Activated naive CD4-positive, alpha-beta T cell treated with anti-CD3 and anti-CD28 coated beads for 36 hours (primary cell): ENCODE measurements around the gene TEC. TPM values are rescaled to one million over a fixed set of nuclear protein-coding genes. Genes with fewer than 3 reads are reported as not detected.

Source experiments
- CTCF ChIA-PET: fragments of 350-600 bp; sonication (Branson Sonifier 250); formaldehyde crosslinking; loops from one replicate; lab custom pipeline; 2021; ENCODE audit warnings: antibody characterized with exemption; lab: Charles Lee
- DNase-seq: peaks from one replicate; pipeline ENCODE4 v3.0.0-alpha.2; 2020
- H3K27ac Mint-ChIP-seq: one replicate; pipeline ENCODE4 v1.8.0; 2021; ENCODE audit warnings: mild to moderate bottlenecking, mixed read lengths
- H3K27me3 Mint-ChIP-seq: one replicate; pipeline ENCODE4 v1.8.0; 2021; ENCODE audit warnings: low read depth, mixed read lengths
- H3K36me3 Mint-ChIP-seq: one replicate; pipeline ENCODE4 v1.8.0; 2021; ENCODE audit warnings: low read depth, mixed read lengths
- H3K4me1 Mint-ChIP-seq: one replicate; pipeline ENCODE4 v1.8.0; 2021; ENCODE audit warnings: low read depth, mixed read lengths
- H3K4me3 Mint-ChIP-seq: one replicate; pipeline ENCODE4 v1.8.0; 2021; ENCODE audit warnings: mild to moderate bottlenecking, moderate library complexity, mixed read lengths
- H3K9me3 Mint-ChIP-seq: one replicate; pipeline ENCODE4 v1.8.0; 2021; ENCODE audit warnings: mixed read lengths
- intact Hi-C: fragments of 100-400 bp; cut with micrococcal nuclease; formaldehyde crosslinking; loops from one replicate; pipeline ENCODE4 v1.15.1; 2023
- total RNA-seq, 2 experiments: library from RNA; stranded (reverse); gene quantifications; one replicate each; pipeline ENCODE4 v1.2.3, GENCODE V29; 2021

Gene TEC
- total RNA-seq, 2 experiments from 2014 or later = 3.4 to 3.7 TPM

DNA sequence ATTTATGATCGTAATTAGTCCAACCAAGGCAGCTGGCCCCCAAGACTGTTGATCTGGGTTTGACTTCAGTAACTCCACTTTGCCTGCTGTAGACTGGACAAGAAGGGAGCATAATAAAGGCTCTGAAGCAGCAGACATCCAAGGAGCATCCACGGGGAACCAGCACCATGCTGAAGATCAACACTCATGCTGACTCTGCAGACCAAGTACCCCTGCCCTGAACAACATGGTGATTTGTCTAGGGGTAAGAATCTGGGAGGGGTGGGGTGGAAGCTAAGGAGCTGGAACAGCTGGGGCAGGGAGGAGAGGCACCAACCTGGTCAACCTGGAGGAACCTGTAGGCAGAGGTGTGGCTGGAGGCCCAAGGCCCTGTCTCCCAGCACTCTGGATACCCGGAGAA lies 2.1 kb downstream of the TEC start:
- peaks cover 9% of the 10 kb centered on the region for H3K4me1 Mint-ChIP-seq
- no peak overlapping the region for H3K4me3 Mint-ChIP-seq
- no peaks in the 10 kb centered on the region for H3K27me3 Mint-ChIP-seq
- H3K9me3 Mint-ChIP-seq = no peaks in the 10 kb centered on the region
- no peak for DNase-seq
- peaks cover 2% of the 10 kb centered on the region for H3K36me3 Mint-ChIP-seq
- CTCF ChIA-PET = interaction anchor here (1.0 kb wide), 1 partner anchor 74 kb away, joined by 4 read pairs; the partner anchor contains the start of gene SLAIN2
- no peak overlapping the region for H3K27ac Mint-ChIP-seq
- intact Hi-C loops = loop anchor here (5.0 to 10.0 kb wide), 2 partner anchors 250 to 783 kb away; partner anchors contain the start of genes ATP10D, CNGA1 and NIPAL1

- peaks cover 10% of the 10 kb centered on the region for H3K4me1 Mint-ChIP-seq
- intact Hi-C loops = loop anchor here (5.0 to 10.0 kb wide), 2 partner anchors 249 to 782 kb away; partner anchors contain the start of genes ATP10D, CNGA1 and NIPAL1
Measured at GRCh38 chr4:48266781-48267180, 2.9 kb downstream of the TEC start.

GRCh38 chr4:48262926-48263325 lies 6.7 kb downstream of the TEC start:
- Mint-ChIP-seq H3K36me3 (peaks cover 2% of the 10 kb centered on the region), H3K9me3 (no peaks in the 10 kb centered on the region), H3K4me1 (peaks cover 12% of the 10 kb centered on the region)

More at GRCh38 chr4:48266781-48267180, 2.9 kb downstream of the TEC start:
- H3K36me3 Mint-ChIP-seq = peaks cover 2% of the 10 kb centered on the region
- CTCF ChIA-PET = interaction anchor here (1.1 kb wide), 1 partner anchor 23 kb away, joined by 3 read pairs; no protein-coding TSS in a partner anchor
- no peak overlapping the region for H3K4me3 Mint-ChIP-seq
- H3K27me3 Mint-ChIP-seq = no peaks in the 10 kb centered on the region
- no peak overlapping the region for H3K27ac Mint-ChIP-seq
- no peak for DNase-seq
- H3K9me3 Mint-ChIP-seq = no peaks in the 10 kb centered on the region

GRCh38 chr4:48262484-48262883 lies 7.2 kb downstream of the TEC start:
- Mint-ChIP-seq H3K27me3 (no peaks in the 10 kb centered on the region), H3K27ac (no peak overlapping the region), H3K9me3 (no peaks in the 10 kb centered on the region), H3K4me3 (no peak overlapping the region), H3K4me1 (peaks cover 12% of the 10 kb centered on the region), H3K36me3 (peaks cover 2% of the 10 kb centered on the region)
- DNase-seq = no peak
- CTCF ChIA-PET = no interaction called here
- intact Hi-C loops = loop anchor here (10.0 kb wide), 1 partner anchor 778 kb away; the partner anchor contains the start of gene ATP10D

More at GRCh38 chr4:48262926-48263325, 6.7 kb downstream of the TEC start:
- no peak overlapping the region for H3K27ac Mint-ChIP-seq
- CTCF ChIA-PET = interaction anchor here (1.2 kb wide), 1 partner anchor 12 kb away, joined by 4 read pairs; no protein-coding TSS in a partner anchor
- intact Hi-C loops = loop anchor here (10.0 kb wide), 1 partner anchor 778 kb away; the partner anchor contains the start of gene ATP10D
- no peak for DNase-seq
- no peak overlapping the region for H3K4me3 Mint-ChIP-seq
- no peaks in the 10 kb centered on the region for H3K27me3 Mint-ChIP-seq

DNA sequence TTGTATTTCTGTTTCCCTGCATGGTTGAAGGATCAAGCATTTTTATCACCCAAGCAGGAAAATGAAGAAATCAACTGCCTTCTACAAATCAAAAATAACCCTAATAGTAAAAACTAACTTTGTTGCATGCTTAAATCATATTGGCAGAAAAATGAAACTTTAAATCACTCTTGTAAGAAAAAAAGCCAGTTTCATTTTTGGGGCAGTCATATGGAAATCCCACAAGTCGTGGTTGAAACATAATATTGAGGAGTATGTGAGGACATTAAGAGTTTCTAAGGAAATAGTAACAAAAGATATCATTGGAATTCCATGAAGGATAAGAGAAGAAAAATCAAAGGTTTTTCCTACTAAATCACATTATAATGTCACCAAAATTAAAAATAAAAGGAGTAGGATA lies 8.4 kb downstream of the TEC start:
- Mint-ChIP-seq H3K4me1 (peaks cover 12% of the 10 kb centered on the region), H3K36me3 (peaks cover 2% of the 10 kb centered on the region), H3K27me3 (no peaks in the 10 kb centered on the region), H3K4me3 (no peak overlapping the region), H3K27ac (no peak overlapping the region), H3K9me3 (no peaks in the 10 kb centered on the region)
- CTCF ChIA-PET = interaction anchor here (0.6 kb wide), 1 partner anchor 372 kb away, joined by 3 read pairs; no protein-coding TSS in a partner anchor
- intact Hi-C loops = loop anchor here (10.0 kb wide), 1 partner anchor 776 kb away; the partner anchor contains the start of gene ATP10D
- DNase-seq = no peak

- no peak overlapping the region for H3K27ac Mint-ChIP-seq
- peaks cover 12% of the 10 kb centered on the region for H3K4me1 Mint-ChIP-seq
- CTCF ChIA-PET = no interaction called here
- no peaks in the 10 kb centered on the region for H3K9me3 Mint-ChIP-seq
- H3K4me3 Mint-ChIP-seq = no peak overlapping the region
- no peaks in the 10 kb centered on the region for H3K27me3 Mint-ChIP-seq
- intact Hi-C loops = loop anchor here (10.0 kb wide), 1 partner anchor 775 kb away; the partner anchor contains the start of gene ATP10D
- DNase-seq = no peak
- H3K36me3 Mint-ChIP-seq = peaks cover 2% of the 10 kb centered on the region
Measured at GRCh38 chr4:48259748-48260147, 9.9 kb downstream of the TEC start.

- no peak overlapping the region for H3K4me3 Mint-ChIP-seq
- no peaks in the 10 kb centered on the region for H3K9me3 Mint-ChIP-seq
- no peak for DNase-seq
- no peaks in the 10 kb centered on the region for H3K27me3 Mint-ChIP-seq
- intact Hi-C loops = no loop called here
- H3K27ac Mint-ChIP-seq = no peak overlapping the region
- CTCF ChIA-PET = no interaction called here
- H3K4me1 Mint-ChIP-seq = peaks cover 12% of the 10 kb centered on the region
- peaks cover 2% of the 10 kb centered on the region for H3K36me3 Mint-ChIP-seq
Measured at GRCh38 chr4:48258845-48259397, 10.7 kb downstream of the TEC start.

DNA sequence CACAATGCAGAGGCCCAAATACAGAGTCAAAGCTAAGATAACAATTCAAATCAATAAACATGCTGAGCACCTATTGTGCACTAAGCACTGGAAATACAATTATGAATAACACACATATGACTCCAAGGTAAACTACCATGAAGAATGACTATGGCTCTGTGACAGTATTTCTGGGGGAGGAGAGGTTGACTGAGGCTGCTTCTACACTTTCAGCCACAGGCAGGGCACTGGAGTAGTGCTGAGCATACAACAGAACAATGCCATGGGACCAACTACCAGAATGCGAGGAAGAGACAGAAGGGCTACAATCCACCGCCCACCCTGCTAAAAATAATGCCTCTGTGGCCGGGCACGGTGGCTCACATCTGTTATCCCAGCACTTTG lies 13.7 kb downstream of the TEC start:
- no peaks in the 10 kb centered on the region for H3K27me3 Mint-ChIP-seq
- CTCF ChIA-PET = no interaction called here
- no peaks in the 10 kb centered on the region for H3K36me3 Mint-ChIP-seq
- DNase-seq = no peak
- H3K9me3 Mint-ChIP-seq = no peaks in the 10 kb centered on the region
- H3K4me1 Mint-ChIP-seq = peaks cover 4% of the 10 kb centered on the region
- no peak overlapping the region for H3K4me3 Mint-ChIP-seq
- intact Hi-C loops = no loop called here
- H3K27ac Mint-ChIP-seq = no peak overlapping the region

DNA sequence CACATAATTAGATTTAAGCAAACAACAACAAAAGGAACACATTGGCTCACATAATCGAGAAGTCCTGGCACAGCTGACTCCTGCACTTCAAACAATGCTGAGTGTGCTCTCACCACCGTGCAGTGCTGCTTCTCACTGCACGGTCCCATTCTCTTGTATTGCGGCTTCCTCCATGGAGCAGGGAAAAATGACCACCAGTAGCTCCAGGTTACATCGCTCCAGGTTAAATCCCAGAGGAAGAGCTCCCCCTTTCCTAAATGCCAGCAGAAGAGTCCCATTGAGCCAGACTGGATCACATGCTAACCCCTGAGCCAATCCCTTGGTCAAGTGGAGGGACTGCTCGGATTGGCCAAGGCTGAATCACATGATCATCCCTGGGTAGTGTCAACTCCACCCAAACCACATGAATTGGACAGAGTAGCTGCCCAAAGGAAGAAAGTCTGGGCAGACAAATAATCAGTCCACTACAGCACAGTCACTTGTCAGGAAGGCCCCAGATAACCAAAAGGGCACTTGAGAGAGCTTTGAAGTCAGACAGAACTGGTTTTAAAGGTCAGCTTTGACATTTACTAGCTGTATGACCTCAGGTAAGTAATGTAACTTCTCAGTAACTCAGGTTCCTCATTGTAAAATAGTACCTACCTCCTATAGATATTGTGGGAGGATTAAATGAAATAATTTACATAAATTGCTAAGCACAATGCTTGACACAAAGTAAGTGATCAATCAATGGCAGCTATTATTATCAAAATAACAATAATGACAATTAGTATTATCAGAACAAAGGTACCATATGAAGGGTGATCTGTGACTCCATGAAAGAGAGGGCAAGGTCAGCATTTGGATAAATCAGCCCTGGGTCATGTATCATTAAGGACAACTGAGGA lies 14.3 kb downstream of the TEC start:
- no peak for DNase-seq
- no peaks in the 10 kb centered on the region for H3K27me3 Mint-ChIP-seq
- H3K4me1 Mint-ChIP-seq = peaks cover 2% of the 10 kb centered on the region
- intact Hi-C loops = no loop called here
- H3K9me3 Mint-ChIP-seq = no peaks in the 10 kb centered on the region
- CTCF ChIA-PET = interaction anchor here (1.5 kb wide), 1 partner anchor 20 kb away, joined by 3 read pairs; no protein-coding TSS in a partner anchor
- H3K36me3 Mint-ChIP-seq = no peaks in the 10 kb centered on the region
- H3K4me3 Mint-ChIP-seq = no peak overlapping the region
- H3K27ac Mint-ChIP-seq = no peak overlapping the region

DNA sequence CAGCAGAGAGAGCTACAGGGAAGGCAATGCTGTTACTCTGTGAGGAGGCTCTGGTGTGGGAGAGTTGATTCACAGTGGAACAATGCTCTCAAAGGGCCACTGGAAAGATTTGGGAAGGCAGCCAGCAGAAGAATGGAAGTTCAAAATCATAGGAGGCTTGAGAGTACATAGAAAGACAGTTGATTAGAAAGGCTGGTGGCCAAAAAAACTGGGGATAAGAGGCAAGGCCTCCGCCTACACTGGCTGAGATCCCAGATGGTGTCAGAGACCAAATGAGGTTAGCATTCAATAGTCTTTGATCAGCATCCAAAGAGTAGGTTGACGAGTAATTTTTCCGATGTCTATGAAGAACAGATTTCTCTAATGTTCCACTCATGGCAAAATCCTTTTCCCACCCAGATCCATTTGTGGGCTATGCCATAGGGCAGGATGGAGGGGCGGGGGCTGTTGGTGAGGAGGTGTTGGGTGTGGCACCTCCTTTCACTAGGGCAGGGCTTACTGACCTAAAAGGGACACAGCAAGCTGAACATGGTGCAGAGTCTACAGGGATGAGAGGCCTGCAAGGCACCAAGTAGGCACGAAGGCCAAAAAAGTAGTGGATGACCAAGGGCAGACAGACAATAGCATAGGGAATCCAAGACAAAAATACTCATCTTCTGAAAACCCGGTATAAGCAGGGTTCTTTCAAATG lies 15.1 kb downstream of the TEC start:
- H3K27ac Mint-ChIP-seq = no peak overlapping the region
- peaks cover 2% of the 10 kb centered on the region for H3K4me1 Mint-ChIP-seq
- no peak for DNase-seq
- no peak overlapping the region for H3K4me3 Mint-ChIP-seq
- no peaks in the 10 kb centered on the region for H3K9me3 Mint-ChIP-seq
- H3K27me3 Mint-ChIP-seq = no peaks in the 10 kb centered on the region
- no peaks in the 10 kb centered on the region for H3K36me3 Mint-ChIP-seq
- CTCF ChIA-PET = interaction anchor here (1.5 kb wide), 1 partner anchor 20 kb away, joined by 3 read pairs; no protein-coding TSS in a partner anchor
- intact Hi-C loops = no loop called here

DNA sequence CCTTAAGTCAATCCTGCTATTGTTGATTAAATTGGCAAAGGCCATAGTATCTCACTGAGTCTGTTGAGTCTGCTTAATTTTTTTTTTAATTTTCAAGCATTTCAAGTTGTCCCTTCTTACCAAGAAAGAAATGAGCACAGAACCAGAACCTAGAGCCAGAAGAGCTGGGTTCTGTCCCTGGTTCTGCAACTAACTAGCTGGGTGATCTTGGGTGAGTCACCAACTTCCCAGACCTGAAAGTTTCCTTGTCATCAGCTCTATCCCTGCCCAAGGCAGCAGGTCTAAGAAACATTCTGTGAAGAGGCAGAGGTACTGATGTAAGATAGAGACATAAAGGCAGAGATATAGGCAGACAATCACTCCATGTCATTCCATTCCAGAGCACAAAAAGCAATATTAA lies 17.3 kb downstream of the TEC start:
- Mint-ChIP-seq H3K36me3 (no peaks in the 10 kb centered on the region), H3K27ac (no peak overlapping the region), H3K27me3 (no peaks in the 10 kb centered on the region), H3K4me1 (no peaks in the 10 kb centered on the region), H3K9me3 (no peaks in the 10 kb centered on the region), H3K4me3 (no peak overlapping the region)
- CTCF ChIA-PET = interaction anchor here (0.6 to 1.2 kb wide), 2 partner anchors 25 to 238 kb away, joined by 3 read pairs; no protein-coding TSS in a partner anchor
- no peak for DNase-seq
- intact Hi-C loops = no loop called here
